IgD-negative memory B cell (primary cell): Measurements from ENCODE around the gene SNRPB2. TPM values are rescaled to one million over a fixed set of nuclear protein-coding genes. Genes with fewer than 3 reads are reported as not detected.

Source experiments
- H3K27ac Mint-ChIP-seq, 3 donors: one replicate each; pipeline ENCODE4 v1.8.0; 2020 to 2022; ENCODE audit warnings: mild to moderate bottlenecking in 3 of 3, mixed read lengths in 3 of 3, moderate library complexity in 1 of 3
- H3K27me3 Mint-ChIP-seq: one replicate; pipeline ENCODE4 v1.8.0; 2021; ENCODE audit warnings: mixed read lengths
- H3K36me3 Mint-ChIP-seq: one replicate; pipeline ENCODE4 v1.8.0; 2020; ENCODE audit warnings: mild to moderate bottlenecking, mixed read lengths
- H3K4me1 Mint-ChIP-seq, 3 donors: one replicate each; pipeline ENCODE4 v1.8.0; 2020 to 2022; ENCODE audit warnings: mixed read lengths in 3 of 3, mild to moderate bottlenecking in 1 of 3
- H3K4me3 Mint-ChIP-seq, 4 donors: one replicate each; pipeline ENCODE4 v1.8.0; 2020 to 2022; ENCODE audit warnings: mild to moderate bottlenecking in 4 of 4, mixed read lengths in 4 of 4, moderate library complexity in 3 of 4
- H3K9me3 Mint-ChIP-seq, 3 donors: one replicate each; pipeline ENCODE4 v1.8.0; 2020 to 2021; ENCODE audit warnings: mixed read lengths in 3 of 3, mild to moderate bottlenecking in 1 of 3
- polyA plus RNA-seq: library from polyadenylated mRNA; unstranded; fragments of 300-500 nt; fragmentation: Illumina TruSeq; gene quantifications from one replicate; pipeline ENCODE4 v1.2.3, GENCODE V29; 2021

SNRPB2 gene
- polyA plus RNA-seq, 1 donor from 2014 or later, result 82.4 TPM

DNA sequence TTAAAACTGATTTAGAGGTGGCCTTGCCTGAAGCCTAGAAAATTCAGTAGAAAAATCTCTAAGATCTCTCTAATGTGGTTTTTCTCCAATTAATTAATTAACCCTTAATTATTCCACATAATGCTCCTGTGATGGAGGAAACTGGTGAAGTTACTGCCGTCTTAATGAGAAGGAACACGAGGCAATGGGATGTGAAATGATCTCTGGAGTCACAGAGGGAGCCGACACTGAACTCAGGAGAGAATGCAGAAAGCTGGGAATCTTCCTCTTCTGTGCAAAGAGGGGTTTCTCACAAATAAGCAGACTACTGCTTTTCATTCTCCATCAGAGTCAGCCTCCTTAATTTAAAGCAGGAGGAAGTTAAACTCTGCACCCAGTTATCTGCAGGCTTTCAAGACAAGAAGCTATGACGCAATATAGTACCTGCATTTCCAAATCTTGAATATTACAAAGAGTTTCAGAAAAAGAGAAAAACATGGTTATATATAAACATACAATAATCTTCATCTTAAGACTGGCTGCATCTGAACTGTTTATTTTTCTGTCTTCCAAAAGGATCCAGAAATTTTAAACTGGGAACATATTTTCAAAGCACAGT is 18.1 kb upstream of the SNRPB2 start:
- Mint-ChIP-seq H3K4me3 (no peak overlapping the region), H3K27me3 (peaks cover 15% of the 10 kb centered on the region), H3K4me1 (peaks cover 3 to 13% (median 5%) of the 10 kb centered on the region in 3 donors), H3K36me3 (no peaks in the 10 kb centered on the region), H3K9me3 (peaks cover 0 to 3% (median 2%) of the 10 kb centered on the region in 3 donors), H3K27ac (no peak overlapping the region)

DNA sequence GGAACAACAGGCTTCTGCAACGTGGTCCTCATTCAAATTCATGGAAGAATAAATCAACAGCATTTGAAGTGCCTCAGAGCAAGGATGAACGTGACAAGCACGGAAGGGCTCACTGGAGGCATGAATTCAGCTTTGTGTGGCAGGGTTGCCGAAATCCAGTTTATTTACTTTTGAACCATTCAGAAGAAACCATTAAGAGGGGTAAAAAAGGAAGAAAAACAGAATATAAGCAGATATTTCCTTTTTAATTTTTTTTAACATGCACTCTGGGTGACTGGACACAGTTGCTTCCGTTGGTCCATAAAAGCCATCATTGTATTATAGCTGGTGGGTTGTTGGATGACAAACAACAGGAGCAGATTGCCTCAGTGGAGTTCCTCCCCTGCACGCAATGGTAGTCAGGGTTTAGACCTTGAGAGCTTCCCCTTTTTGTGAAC is 17.3 kb upstream of the SNRPB2 start:
- peaks cover 1 to 13% (median 5%) of the 10 kb centered on the region in 3 donors for H3K4me1 Mint-ChIP-seq
- no peaks in the 10 kb centered on the region for H3K36me3 Mint-ChIP-seq
- H3K9me3 Mint-ChIP-seq, result no peaks in the 10 kb centered on the region
- no peak overlapping the region for H3K27ac Mint-ChIP-seq
- H3K4me3 Mint-ChIP-seq, result no peak overlapping the region
- peaks cover 17% of the 10 kb centered on the region for H3K27me3 Mint-ChIP-seq

DNA sequence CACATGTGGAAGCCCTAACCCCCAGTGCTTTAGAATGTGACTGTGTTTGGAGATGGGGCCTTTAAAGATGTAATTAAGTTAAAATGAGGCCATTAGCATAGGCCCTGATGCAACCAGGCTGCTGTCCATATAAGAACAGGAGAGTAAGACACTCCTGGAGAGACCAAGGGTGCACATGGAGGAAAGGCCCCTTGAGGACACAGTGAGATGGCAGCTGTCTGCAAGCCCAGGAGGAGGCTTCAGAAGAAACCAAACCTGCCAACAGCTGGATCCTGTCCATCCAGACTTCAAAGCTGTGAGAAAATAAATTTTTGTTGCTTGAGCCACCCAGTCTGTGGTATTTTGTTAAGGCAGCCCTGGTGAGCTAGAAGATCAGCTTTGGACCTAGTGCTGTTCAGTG is 16.8 kb upstream of the SNRPB2 start:
- H3K27ac Mint-ChIP-seq, result no peak overlapping the region
- H3K36me3 Mint-ChIP-seq, result no peaks in the 10 kb centered on the region
- no peak overlapping the region for H3K4me3 Mint-ChIP-seq
- peaks cover 0 to 12% (median 4%) of the 10 kb centered on the region in 3 donors for H3K4me1 Mint-ChIP-seq
- H3K9me3 Mint-ChIP-seq, result no peaks in the 10 kb centered on the region
- peaks cover 17% of the 10 kb centered on the region for H3K27me3 Mint-ChIP-seq

DNA sequence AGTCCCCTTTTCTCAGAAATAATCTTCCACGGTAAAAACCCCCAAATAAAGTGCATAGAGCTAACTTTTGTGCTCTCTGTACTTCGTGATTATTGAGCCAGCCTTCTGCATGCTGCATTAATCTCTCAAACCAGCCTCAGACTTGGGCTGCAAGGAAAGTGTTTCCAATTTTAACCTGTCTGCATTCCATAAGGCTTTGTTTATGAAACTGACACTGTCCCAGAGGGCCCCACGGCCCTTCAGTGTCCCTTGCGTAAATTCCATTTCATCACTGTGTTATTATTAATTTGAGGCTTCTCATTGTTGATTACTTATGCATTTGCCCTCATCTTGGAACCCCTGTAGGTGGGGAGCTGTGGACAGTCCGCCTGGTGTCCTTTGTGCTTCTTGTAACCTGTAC is 15.6 kb upstream of the SNRPB2 start:
- no peaks in the 10 kb centered on the region for H3K9me3 Mint-ChIP-seq
- peaks cover 0 to 4% (median 0%) of the 10 kb centered on the region in 3 donors for H3K4me1 Mint-ChIP-seq
- no peak overlapping the region for H3K4me3 Mint-ChIP-seq
- H3K27ac Mint-ChIP-seq, result no peak overlapping the region
- H3K36me3 Mint-ChIP-seq, result no peaks in the 10 kb centered on the region
- peaks cover 25% of the 10 kb centered on the region for H3K27me3 Mint-ChIP-seq

DNA sequence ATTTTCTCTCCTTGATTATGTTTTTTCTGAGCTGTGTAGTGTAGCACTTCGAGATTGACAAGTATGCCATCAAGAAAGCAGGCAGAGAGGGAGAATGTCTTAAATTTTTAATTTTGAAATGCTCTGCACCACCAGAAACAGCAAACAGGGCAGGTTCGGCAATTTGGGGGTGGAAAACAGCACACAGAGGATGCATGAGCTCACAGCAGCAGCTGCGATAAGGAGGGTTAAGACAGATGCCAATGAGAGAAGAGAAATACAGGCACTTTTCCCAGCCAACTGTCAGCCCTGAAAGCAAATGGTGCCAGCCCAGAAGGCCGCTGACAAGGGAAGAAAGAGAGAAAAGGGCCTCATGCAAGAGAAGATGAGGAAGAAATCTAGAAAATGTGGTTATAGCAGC is 15.1 kb upstream of the SNRPB2 start:
- no peak overlapping the region for H3K4me3 Mint-ChIP-seq
- no peak overlapping the region for H3K27ac Mint-ChIP-seq
- no peaks in the 10 kb centered on the region for H3K36me3 Mint-ChIP-seq
- H3K9me3 Mint-ChIP-seq, result no peaks in the 10 kb centered on the region
- H3K27me3 Mint-ChIP-seq, result peaks cover 27% of the 10 kb centered on the region
- peaks cover 0 to 2% (median 0%) of the 10 kb centered on the region in 3 donors for H3K4me1 Mint-ChIP-seq

DNA sequence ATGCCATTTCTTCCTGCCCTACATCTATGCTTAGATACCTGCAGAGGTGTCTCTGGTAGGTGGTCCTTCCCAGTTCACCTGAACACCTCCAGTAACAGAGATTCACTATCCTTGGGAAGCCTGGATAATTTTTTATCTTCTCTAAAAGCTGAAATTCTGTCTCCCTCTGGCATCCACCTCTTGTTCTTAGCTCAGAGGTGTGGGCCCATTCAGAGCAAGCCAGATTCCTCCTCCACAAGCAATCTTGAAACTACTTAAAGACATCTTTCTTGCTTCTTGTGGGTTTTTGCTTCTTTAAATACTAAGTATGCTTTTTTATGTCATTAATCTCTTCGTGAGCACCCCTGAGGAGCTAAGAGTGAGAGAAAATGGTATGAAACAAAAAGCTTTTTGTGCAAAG is 10.4 kb upstream of the SNRPB2 start:
- peaks cover 37% of the 10 kb centered on the region for H3K27me3 Mint-ChIP-seq
- no peak overlapping the region for H3K27ac Mint-ChIP-seq
- no peaks in the 10 kb centered on the region for H3K4me1 Mint-ChIP-seq
- H3K36me3 Mint-ChIP-seq, result no peaks in the 10 kb centered on the region
- no peak overlapping the region for H3K4me3 Mint-ChIP-seq
- no peaks in the 10 kb centered on the region for H3K9me3 Mint-ChIP-seq

DNA sequence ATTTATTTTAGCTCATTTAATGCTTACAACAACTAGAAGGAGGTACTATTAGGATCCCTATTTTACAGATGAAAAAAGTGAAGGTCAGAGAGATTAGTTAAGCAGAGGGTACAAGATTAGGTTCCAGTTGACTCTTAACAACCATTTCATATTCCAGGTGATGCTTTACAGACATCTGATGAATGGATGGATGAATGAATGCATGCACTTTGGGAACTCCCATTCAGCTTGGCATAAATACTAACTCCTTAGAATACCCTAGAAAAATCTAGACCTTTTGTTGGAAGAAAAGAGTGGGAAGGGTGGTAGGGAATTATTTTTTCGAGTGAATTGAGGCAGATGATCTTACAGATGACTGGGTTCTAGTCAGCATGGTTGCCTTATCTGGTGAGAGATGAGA is 746 bp upstream of the SNRPB2 start:
- peak overlapping the region in 2 of 3 donors; percentile 91 to 100 for H3K27ac Mint-ChIP-seq
- peaks cover 24% of the 10 kb centered on the region for H3K27me3 Mint-ChIP-seq
- peaks cover 25 to 28% (median 25%) of the 10 kb centered on the region in 3 donors for H3K4me1 Mint-ChIP-seq
- peaks cover 4 to 13% (median 5%) of the 10 kb centered on the region in 3 donors for H3K9me3 Mint-ChIP-seq
- H3K4me3 Mint-ChIP-seq, result peak overlapping the region; percentile 63 to 100 (median 99)
- peaks cover 9% of the 10 kb centered on the region for H3K36me3 Mint-ChIP-seq

DNA sequence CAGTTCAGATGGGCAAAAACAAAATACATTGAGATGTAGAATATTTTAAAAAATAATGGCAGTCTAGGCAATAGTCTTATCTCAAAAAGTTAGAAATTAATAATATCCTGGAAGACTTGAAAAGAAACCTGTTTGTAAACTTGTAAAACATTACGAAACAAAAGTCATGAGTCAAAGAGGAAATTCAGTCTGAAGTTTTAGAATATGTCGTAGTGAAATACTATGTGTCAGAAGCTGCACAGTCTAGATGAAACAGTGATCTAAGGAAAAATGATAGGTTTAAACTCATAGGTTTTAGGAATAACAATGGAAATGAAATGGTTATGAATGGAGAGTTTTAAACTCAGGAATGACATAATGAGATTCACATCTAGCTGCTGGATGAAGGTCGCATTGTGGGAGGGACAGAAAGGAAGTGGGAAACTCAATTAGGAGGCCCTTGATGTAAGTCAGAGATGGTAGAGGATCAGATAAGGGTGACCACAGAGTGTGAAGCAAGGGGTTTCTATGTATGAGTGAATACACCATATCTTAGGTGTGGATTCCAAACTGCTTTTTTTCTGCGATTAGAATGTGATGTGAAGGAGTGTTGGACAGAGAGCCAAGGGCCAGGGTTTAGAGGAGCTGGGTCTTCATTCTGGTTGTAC is 2.8 kb downstream of the SNRPB2 start:
- Mint-ChIP-seq H3K27ac (peak overlapping the region in 1 of 3 donors; percentile 23), H3K36me3 (peaks cover 12% of the 10 kb centered on the region), H3K9me3 (peaks cover 4 to 9% (median 5%) of the 10 kb centered on the region in 3 donors), H3K27me3 (peaks cover 2% of the 10 kb centered on the region), H3K4me1 (peaks cover 25 to 28% (median 28%) of the 10 kb centered on the region in 3 donors), H3K4me3 (peak overlapping the region in 2 of 4 donors; percentile 0 to 98)

DNA sequence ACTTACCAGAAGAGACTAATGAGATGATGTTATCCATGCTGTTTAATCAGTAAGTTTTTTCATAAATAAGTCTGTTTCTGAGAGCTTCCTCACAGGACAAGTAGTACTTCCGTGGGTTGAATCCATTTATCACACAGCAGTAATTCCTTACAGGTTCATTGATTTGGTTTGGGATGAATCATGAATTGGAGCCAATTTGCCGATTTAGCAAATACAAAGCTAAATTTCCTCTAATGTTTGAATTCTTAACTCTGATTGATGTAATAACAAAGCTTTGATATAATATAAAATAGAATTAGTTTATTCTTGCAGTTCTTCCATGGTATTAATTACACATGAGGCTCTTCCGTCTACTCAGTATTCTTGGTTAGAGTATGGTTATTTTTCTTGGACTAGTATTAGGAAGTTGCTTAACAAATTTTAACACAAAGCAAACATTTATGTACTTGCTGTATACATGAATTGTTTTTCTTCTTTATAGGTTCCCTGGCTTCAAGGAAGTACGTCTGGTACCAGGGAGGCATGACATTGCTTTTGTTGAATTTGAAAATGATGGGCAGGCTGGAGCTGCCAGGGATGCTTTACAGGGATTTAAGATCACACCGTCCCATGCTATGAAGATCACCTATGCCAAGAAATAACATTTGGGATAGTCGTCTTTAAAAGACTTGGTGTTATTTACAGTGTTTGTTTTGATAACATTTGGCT is 10.7 kb downstream of the SNRPB2 start:
- no peak overlapping the region for H3K4me3 Mint-ChIP-seq
- peaks cover 11% of the 10 kb centered on the region for H3K36me3 Mint-ChIP-seq
- H3K27me3 Mint-ChIP-seq, result no peaks in the 10 kb centered on the region
- no peaks in the 10 kb centered on the region for H3K9me3 Mint-ChIP-seq
- peak overlapping the region in 1 of 3 donors; percentile 25 for H3K27ac Mint-ChIP-seq
- peaks cover 0 to 1% (median 0%) of the 10 kb centered on the region in 3 donors for H3K4me1 Mint-ChIP-seq

DNA sequence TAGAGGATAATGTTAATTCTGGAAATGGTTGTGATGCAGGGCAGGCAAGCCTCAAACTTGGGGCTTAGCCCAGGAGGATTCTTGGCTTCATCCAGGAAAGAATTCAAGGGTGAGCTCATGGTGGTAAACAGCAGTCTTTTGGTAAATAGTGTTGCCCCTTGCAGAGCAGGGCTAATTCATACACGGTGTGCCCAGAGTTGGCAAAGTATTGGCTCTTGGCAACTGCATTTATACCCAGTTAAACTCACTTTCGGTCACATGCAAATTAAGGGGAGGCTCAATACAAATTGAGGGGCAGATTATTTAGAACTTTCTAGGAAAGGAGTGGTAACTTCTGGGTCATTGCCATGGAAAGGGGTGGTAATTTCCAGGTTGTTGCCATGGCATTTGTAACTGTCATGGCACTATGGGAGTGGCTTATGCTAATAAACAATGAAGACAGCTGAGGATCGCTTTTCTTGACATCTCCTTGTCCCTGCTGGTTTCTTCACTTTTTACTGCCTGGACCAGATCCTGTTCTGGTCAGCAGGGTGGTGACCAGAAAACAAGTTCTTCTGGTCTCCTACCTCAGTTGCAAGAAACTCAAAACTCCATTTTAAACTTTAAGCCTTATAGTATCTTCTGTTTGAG is 14.5 kb downstream of the SNRPB2 start:
- no peak overlapping the region for H3K27ac Mint-ChIP-seq
- peaks cover 6% of the 10 kb centered on the region for H3K27me3 Mint-ChIP-seq
- H3K4me1 Mint-ChIP-seq, result no peaks in the 10 kb centered on the region
- H3K36me3 Mint-ChIP-seq, result peaks cover 7% of the 10 kb centered on the region
- H3K4me3 Mint-ChIP-seq, result no peak overlapping the region
- H3K9me3 Mint-ChIP-seq, result no peaks in the 10 kb centered on the region

DNA sequence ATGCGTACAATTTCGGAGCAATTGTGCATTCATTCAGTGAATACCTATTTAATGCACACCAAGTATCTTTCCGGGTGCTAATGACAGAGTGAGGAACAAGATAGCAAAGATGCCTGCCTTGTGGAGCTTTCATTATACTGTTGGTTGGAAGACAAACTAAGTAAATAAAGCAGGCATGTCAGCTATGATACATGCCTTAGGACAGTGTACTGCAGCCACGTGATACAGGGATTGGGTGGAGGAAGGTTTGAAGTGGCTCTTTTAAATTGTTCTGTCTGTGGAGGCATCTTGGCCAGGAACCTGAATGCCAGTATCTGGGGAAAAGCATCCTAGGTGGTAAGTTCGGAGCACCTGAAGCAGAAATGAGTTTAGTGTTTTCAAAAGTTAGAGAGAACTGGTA is 15.4 kb downstream of the SNRPB2 start:
- H3K27me3 Mint-ChIP-seq, result peaks cover 7% of the 10 kb centered on the region
- peaks cover 7% of the 10 kb centered on the region for H3K36me3 Mint-ChIP-seq
- H3K27ac Mint-ChIP-seq, result no peak overlapping the region
- no peaks in the 10 kb centered on the region for H3K9me3 Mint-ChIP-seq
- no peak overlapping the region for H3K4me3 Mint-ChIP-seq
- H3K4me1 Mint-ChIP-seq, result no peaks in the 10 kb centered on the region

DNA sequence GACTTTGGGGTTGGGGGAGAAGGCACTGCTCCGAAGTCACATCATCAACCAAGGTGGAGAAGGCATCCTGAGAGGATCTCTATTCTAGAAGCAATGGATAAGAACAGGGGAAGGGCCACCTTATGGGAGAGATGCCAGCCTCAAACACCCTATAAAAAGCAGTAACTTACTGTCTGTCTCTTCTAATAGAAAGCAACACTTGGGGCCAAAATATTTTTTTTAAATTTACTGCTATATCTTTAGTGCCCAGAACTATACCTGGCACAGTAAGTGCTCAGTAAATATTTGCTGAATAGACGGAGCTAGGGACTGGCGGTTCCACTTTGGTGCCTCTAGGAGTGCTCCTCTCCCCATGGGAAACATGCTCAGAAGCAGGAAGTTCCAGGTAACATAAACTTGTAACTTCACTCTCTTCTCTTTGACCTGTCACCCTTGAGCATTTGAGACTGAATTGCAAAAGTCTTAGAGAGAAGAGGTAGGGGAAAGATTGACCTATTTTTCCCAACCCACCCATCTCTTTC is 17.5 kb downstream of the SNRPB2 start:
- Mint-ChIP-seq H3K27ac (no peak overlapping the region), H3K36me3 (peaks cover 7% of the 10 kb centered on the region), H3K4me3 (no peak overlapping the region), H3K27me3 (peaks cover 7% of the 10 kb centered on the region), H3K4me1 (no peaks in the 10 kb centered on the region), H3K9me3 (no peaks in the 10 kb centered on the region)

DNA sequence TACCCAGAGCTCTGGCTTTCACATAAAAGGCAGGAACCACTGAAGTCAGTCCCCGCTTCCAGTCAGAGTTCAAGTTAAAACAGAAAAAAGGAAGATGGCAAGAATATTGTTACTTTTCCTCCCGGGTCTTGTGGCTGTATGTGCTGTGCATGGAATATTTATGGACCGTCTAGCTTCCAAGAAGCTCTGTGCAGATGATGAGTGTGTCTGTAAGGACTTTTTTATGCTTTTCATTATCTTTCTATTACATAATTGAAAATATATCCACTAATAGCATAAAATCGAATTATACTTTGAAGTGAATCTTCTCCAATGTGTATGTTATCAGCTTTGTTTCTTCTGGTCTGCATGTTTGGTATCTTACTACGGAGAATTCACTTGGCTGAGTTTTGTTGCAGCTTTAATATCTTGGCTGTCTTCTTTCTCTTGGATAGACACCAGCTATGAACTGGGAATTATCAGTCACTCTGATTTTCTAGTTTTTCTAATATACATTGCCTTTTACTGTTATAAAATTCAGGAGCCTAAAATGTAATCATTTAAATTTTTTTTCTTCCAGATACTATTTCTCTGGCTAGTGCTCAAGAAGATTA is 18.6 kb downstream of the SNRPB2 start, which contains the start of gene OTOR:
Gene OTOR (plus strand): TSS at position 51 of the 593 bp plus-strand sequence. CDS start 44 bp downstream, at position 95.
- no peaks in the 10 kb centered on the region for H3K4me1 Mint-ChIP-seq

DNA sequence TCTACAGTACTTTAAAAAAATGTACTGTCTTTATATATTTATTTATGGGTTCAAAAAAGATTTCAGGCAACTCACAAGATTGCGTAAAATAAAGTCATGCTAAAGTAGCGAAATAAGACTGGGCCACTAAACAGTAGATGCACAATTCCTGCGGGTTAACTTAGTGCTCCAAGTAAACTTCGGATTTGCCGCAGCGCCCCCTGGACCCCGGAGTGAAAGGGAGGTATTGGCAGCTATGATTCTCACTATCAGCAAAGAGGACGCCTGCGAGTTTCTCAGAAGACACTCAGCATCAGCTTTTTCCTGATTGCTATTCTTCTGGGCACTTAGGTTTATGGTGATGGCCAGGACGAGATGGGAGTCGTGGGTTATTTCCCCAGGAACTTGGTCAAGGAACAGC is 19.7 kb downstream of the SNRPB2 start:
- peaks cover 14% of the 10 kb centered on the region for H3K27me3 Mint-ChIP-seq
- peaks cover 0 to 3% (median 0%) of the 10 kb centered on the region in 3 donors for H3K9me3 Mint-ChIP-seq
- no peak overlapping the region for H3K4me3 Mint-ChIP-seq
- peaks cover 2% of the 10 kb centered on the region for H3K36me3 Mint-ChIP-seq
- H3K27ac Mint-ChIP-seq, result no peak overlapping the region
- no peaks in the 10 kb centered on the region for H3K4me1 Mint-ChIP-seq

More for the DNA sequence above, 18.6 kb downstream of the SNRPB2 start, which contains the start of gene OTOR:
- Mint-ChIP-seq H3K27ac (no peak within 1 kb of the TSS), H3K27me3 (peaks cover 11% of the 10 kb centered on the region), H3K4me3 (no peak within 1 kb of the TSS), H3K36me3 (peaks cover 4% of the 10 kb centered on the region), H3K9me3 (no peaks in the 10 kb centered on the region)
